ENCODE measurements around the gene KIF25.
"Not testable (repeated sequence)": the region's sequence is repeated elsewhere in the genome, so short reads cannot be mapped to it uniquely, and the experiment has no call there.

The KIF25 gene

DNA sequence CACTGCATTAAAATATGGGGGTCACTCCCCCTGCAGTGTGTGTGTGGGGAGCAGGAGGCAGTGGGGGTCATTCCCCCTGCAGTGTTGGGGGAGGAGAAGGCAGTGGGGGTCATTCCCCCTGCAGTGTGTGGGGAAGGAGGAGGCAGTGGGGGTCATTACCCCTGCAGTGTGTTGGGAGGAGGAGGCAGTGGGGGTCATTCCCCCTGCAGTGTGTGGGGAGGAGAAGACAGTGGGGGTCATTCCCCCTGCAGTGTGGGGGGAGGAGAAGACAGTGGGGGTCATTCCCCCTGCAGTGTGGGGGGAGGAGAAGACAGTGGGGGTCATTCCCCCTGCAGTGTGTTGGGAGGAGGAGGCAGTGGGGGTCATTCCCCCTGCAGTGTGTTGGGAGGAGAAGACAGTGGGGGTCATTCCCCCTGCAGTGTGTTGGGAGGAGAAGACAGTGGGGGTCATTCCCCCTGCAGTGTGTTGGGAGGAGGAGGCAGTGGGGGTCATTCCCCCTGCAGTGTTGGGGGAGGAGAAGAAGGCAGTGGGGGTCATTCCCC is 21.3 kb upstream of the KIF25 start:
- DNase-seq = not testable (repeated sequence)

DNA sequence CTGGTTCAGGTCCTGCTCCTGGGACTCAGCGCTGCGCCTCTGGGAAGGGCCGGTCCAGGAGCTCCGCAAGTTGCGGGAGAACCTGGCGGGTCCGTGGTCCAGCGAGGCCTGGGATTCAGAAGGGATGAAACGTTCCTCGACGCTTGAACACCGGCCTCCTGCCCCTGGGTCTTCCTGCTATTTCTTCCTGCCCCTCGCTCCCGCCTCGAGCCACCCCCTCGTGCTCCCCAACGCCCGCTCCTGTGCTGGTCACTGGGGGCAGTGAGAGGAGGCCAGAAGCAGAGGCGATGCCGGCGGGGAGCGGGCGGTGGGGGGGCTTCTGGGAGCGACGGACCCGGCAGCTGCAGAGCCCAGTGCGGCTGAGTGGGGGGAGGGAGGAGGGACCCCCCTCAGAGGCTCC is 20.8 kb upstream of the KIF25 start:
- DNase-seq = no peak

DNA sequence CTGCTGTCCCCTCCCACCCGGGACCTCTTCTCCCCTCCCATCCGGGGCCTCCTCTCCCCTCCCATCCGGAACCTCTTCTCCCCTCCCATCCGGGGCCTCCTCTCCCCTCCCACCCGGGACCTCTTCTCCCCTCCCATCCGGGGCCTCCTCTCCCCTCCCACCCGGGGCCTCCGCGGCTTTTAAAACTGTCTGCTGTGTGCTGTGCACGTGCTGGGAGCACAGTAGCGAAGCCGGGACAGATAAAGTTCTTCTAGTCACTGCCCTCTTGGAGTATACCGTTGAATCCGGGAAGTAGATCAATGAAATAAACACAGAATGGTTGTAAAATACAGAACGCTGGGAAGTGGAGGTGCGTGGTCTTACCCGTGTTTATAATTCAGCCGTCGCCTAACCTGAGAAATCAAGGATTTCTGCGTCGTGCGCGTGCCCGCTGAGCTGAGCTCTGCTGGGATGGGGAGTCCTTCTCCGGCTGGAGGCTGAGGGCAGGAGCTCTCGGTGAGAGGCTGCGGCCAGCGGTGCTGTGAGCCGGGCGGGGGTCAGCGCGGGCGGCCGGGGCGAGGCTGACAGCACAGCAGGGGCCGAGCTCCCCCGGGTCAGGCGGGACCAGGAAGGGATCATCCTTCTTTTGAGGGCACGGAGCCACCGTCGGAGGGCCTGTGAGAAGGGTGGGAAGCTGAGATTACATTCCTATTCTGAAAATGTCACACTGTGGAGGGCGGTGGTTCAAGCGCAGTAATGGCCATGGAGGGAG is 19.6 kb upstream of the KIF25 start:
- no peak for DNase-seq

DNA sequence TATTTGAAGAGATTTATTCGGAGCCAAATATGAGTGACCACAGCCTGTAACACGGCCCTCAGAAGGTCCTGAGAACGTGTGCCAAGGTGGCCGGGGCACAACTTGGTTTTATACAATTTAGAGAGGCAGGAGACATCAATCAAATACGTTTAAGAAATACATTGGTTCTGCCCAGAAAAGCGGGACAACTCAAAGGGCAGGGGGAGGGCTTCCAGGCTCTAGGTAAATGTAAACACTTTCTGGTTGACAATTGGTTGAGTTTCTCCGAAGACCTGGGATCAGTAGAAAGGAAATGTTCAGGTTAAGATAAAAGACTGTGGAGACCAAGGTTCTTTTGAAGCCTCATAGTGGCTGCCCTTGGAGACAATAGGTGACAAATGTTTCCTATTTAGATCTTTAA is 18.9 kb upstream of the KIF25 start:
- DNase-seq = no peak

DNA sequence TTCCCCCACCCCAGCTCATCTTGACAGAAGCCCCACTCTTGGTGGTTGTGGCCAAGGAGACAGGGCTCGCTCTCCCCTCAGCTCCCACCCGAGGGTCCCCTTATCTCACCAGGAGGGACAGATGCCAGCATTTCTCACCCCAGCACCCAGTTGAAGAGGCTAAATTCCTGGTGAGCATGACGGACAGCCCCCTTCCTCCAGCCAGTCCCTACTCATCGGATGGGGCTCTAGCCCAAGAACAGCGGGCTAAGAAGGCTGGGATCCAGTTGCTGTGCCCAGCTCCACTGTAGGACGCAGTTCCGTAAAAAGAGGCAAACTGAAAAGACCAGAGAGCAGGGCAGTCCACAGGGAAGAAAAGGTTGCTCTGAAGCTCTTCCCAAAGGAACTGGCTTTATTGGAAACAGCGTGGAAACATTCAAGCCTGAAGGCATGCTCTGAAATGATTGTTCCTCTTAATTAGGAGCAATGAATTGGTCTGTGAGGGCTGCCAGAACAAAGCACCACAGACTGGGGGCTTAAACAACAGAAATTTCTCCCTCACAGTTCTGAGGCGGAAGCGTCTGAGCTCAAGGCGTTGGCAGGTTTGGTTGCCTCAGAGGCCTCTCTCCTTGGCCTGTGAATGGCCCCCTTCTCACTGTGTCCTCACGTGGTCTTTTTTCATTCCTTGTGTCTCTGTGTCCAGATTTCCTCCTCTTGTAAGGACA is 17.9 kb upstream of the KIF25 start:
- no peak for DNase-seq

DNA sequence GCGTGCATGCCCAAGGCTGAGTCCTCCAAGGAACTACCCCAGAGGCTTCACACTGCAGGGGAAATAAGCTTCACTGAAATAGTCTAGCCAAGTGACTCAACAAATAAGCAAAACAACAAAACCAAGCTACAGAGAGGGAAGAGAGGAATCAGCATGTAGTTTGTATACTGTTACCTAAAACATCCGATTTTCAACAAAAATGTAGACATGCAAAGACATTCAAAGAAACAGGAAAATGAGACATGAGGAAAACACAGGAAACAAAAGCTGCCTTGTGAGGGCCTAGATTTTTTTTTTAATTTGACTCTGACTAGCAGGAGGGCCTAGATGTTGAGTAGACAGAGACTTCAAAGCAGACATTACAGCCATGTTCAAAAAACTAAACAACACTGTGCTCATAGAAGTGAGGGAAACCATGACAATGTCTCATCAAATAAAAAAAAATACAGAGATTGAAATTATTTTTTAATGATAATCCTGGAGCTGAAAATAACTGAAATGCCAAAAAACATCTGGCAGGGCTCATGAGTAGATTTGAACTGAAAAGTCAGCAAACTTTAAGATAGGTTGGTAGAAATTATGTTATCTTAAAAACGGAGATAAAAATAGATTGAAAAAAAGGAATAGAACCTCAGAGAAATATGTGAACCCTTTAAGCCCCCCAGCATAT is 16.4 kb upstream of the KIF25 start:
- no peak for DNase-seq

DNA sequence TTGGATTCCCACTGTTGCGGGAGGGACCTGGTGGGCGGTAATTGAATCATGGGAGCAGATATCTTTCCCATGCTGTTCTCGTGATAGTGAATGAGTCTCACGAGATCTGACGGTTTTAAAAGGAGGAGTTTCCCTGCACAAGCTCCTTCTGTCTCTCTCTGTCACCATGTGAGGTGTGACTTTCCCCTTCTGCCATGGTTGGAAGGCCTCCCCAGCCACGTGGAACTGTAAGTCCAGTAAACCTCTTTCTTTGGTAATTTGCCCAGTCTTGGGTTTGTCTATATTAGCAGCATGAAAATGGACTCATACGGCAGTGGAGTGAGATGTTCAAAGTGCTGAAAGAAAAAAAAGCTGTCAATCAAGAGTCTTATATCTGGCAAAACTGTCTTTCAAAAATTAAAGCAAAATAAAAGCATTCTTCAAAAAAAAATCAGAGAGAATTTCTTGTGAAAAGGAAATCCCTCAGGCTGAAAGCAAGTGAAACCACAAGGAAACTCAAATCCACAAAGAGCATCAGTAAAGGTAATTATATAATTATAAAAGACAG is 15.5 kb upstream of the KIF25 start:
- no peak for DNase-seq

DNA sequence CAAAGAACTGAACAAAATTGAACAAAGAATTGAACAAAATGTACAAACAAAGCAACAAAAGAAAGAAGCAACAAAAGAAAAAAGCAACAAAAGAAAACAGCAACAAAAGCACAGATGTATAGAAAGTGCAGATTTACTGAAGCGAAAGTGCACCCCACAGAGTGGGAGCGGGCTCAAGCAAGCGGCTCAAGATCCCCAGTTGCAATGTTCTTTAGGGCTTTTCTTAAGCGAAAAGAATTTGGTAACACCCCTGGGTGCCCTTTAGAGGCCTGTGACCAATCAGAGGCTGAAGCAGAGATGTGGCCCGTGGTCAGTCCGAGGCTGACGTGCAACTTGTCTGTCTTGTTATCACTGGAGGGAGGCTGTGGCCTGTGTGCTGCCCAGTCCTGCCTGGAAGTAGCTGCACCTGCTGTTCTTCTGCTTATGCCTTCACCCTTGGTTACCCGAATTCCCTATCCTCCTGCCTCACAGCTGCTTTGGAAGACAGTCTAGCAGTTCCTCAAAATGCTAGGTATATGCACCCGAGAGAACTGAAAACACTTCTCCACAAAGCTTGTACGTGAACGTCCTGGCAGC is 13.2 kb upstream of the KIF25 start:
- no peak for DNase-seq

DNA sequence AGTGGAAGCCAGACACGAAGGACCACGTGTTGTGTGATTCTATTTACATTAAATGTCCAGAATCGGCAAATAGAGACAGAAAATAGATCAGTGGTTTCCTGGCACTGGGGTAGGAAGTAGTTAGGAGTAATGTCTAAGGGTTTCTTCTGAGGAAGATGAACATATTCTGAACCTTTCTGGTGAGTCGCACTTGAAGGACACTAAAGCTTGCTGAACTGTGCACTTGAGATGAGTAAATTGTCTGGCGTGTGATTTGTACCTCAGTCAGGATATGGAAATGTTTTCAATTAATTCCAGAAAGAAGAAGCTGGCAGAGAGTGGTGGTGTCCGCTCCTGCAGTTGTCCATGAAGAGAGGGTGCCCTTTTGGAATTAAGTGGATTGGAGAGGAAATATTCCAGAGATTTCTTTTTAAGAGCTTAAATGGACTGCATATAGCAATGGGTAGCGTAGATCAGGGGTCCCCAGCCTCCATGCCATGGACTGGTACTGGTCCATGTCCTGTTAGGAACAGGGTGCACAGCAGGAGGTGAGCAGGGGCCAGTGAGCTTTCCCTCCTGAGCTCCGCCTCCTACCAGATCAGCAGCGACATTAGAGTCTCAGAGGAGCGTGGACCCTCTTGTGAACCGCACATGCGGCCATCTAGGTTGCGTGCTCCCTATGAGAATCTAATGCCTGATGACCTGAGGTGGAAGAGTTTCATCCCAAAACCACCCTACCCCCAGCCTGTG is 12.4 kb upstream of the KIF25 start:
- no peak for DNase-seq

DNA sequence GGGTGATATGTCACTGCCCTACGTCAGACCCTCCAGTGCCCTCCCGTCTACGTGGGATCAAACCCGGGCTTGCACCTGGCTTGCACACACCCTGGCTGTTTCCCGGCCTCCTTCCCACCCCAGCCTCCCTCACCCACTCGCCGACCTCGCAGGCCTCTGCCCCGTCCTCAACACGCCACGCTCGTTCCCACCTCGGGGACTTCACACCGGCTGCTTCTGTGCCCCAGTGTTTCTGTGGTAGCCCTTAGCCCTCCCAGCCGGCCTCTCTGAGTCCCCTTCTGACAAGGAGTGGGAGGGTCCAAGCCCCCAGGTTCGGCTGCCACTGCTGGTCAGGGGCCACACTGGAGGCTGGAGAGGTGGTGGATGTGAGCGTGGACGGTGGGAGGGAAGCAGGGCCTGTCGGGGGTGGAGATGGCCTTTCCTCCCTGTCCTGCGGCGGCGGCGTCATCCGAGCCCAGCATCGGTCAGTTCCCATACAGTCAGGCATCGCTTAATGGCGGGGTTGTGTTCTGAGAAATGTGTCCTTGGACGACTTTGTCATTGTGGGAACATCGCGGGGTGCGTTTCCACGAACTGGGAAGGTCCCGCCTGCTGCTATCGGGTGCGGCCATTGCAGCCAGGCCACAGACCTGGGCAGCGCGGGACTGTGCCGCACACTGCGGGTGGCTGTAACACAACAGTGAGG is 11.4 kb upstream of the KIF25 start:
- DNase-seq = no peak

DNA sequence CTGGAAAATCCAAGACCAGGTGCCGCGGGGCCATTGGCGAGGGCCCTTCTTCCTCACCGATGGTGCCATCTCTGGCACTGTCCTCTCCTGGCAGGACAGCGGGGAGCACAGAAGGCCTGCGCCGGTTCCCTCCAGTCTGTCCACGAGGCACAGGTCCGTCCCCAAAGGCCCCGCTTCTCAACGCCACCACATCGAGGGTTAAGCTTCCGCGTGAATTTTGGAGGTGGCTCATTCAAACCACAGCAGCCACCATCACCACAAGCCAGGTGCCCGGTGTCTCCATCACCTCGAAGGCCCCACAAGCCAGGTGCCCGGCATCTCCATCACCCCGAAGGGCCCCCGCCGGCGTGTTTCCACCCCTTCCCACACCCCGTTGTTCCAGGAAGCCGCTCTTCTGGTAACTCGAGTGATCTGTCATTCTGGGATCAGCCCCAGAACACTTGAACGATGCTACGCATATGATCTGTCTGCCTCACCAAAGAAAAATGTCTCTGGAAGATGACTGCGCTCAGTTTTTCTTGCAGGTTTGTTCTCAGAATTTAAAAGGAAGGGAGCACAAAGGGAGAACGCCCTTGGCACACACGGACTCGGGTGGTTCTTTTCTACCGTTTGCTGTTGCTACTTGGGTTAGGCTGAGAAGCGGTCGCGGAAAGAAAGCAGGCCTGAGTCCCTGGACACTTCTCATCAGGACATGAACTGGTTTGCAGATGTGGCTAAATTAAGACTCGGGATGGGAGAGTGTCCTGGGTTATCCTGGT is 9.9 kb upstream of the KIF25 start:
- DNase-seq = no peak

DNA sequence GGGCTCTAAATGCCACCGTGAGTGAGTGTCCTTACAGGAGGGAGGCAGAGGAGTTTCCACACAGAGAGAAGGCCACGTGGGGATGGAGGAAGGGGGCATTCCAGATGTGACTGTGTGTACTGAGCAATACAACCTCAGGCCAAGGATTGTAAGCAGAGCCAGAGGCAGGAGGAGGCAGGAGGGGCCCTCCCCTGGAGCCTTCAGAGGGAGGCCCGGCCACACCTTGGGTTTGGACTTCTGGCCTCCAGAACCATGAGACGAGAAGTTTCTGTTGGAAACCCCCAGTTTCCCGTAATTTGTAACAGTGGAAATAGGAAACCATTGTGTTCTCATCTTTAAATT is 9.3 kb upstream of the KIF25 start:
- DNase-seq = no peak

DNA sequence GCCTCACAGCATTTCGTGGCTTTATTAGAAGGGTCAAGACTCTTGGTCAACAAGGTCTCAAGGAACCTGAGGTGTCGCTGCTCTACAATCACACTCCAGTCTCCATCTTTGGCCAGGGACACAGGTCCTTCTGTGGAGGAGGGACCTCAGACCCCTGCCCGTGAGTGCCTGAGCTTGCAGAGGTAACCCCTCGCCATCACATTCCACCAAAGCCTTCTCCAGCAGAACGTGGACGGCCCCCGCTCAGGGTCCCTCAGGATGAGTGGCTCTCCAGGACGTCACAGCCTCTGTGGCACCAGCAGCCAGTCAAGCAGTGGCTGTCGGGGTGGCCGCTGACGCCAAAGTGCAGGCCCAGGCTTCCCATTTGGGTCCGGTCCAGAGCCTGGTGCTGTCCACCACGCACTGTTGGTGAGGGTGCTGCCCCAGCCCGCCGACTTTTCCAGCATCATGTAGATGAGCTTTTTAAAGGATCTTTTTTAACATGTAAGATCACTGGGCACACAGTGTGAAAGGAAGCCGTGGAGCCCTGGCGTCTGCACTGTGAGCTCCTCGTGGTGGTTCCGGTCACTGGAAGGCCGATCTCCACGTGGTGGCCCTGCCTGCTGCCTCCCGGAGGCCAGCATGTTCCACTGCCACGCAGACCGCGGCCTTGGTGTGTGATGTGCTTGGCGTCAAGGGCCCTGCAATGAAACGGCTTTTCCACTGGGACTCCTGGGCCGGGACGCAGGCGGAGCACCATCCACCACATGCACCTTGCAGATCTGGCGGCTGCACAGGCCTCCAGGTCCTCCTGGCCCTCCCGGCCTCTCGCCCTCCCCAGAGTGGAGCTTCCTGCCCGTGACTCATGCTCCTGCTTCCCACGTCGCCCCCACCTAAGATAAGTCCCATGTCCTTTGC is 8.3 kb upstream of the KIF25 start:
- DNase-seq = no peak

DNA sequence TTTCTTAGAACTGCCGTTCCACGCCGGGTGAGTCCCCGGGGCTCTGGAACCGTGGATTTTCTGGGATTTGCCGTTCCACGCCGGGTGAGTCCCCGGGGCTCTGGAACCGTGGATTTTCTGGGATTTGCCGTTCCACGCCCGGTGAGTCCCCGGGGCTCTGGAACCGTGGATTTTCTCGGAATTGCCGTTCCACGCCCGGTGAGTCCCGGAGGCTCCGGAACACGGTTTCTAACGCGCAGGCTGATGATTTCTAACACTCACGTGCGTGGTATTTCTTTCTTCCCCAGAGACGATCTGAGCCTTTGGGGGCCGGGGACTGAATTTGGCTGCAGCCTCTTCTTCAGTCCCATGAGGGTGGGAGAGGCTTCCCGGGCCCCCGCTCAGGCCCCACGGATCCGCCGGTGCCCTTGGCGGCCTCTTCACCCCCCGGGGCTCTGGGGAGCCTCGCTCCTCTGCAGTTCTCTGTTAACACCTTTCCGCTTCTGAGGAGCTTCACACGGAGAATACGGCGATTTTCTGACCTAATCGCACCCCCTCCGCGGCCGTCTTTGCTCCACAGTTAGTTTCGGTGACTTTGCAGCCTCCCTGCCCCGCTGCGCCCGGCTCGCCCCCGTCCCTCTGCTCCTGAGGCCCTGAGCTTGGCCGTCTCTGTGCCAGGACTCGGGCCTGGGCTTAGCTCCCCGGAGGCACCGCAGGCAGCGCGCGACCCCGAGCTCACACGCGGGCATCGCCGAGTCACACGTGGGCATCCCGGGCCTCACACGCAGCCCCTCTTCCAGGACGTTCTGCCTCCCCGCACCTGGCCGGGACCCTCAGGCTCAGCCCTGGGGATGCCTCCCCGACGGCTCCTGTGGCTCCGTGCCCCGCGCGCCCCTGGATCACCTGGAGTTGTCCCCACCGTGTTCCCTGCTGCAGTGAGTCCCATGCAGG is 7.2 kb upstream of the KIF25 start:
- no peak for DNase-seq

DNA sequence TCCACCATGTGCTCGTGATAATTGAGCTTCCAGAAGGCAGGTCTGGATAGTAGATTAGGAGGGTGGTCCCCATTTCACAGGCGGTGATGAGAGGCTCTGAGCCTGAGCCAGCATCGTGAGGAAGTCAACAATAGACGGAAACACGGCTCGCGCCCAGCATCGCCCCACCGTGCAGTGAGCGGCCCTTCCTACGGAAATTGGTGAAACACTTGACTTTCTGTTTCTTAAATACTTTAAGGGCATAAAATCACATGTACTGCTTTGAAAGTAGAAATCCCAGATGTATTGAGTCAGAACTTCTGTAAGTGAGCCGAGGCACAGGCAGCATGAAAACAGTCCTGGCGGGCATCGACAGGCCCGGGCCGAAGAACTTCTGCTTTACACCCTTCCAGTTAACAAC is 4.3 kb upstream of the KIF25 start:
- DNase-seq = no peak

DNA sequence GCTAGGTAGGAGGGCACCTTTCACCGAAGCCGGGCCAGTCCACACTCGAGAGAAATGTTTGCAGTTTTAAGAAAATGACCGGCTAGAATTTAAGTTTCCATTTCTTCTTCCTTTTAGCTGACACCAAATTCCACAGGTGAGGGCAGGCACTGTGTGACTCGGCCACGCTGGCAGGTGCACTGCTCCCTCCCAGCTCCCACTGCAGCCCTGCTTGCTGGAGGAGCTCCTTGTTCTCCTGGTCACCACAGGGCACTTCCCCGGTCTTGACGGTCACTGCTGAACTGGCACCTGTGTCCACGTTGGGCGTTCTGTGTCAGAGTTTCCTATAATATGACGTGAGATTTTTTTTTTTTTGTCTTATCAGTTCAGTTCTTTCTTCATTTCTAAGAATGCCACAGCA is 3.6 kb upstream of the KIF25 start:
- DNase-seq = no peak

DNA sequence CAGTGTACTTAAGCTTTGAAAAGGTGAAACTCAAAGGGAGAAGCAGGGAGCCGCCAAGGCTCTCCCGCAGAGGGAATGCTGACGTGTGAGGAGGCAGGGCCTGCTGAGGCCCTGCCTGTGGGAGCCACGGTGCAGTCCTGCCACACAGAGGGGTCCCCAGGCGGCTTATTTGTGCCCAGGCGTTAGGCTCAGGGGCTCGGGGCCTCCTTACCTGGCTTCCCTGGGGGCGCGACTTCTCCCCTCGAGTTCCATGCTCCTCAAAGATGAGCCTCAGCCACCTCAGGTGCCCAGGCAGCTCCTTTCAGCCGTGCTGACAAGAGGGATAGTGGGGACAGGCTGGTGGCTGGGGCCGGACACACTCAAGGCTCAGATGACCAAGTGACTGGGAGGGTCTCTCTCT is 2.2 kb upstream of the KIF25 start:
- no peak for DNase-seq

DNA sequence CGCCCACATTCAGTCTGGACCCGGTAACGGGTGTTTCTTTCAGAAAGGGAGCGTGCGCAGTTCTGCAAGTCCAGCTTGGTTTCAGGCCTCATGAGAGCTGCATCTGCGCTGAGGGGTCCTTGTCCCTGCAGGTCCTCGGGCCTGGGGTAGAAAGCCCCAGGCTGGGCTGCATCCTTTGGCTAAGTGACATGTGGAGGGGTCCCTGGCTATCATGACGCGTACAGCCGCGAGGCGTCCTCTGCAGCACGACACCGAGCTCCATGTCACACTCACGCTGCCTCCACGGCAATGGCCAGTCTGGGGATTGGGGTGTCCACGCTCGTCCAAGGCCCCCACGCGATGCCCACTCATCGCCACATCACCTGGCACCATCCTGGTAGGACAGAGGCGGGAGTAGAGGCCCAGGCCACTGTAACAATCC is 1.7 kb upstream of the KIF25 start:
- no peak for DNase-seq
